G401 (cell line): ENCODE results near the gene ZMYND10. TPM values are rescaled to one million over a fixed set of nuclear protein-coding genes. Genes with fewer than 3 reads are reported as not detected.
"Not testable (repeated sequence)": the region's sequence is repeated elsewhere in the genome, so short reads cannot be mapped to it uniquely, and the experiment has no call there.

Experiments used
- DNase-seq: peaks from one replicate; pipeline ENCODE4 v3.0.0-alpha.2; 2015; ENCODE audit warnings: low spot score
- in situ Hi-C: cut with HindIII; loops from 2 replicates; pipeline ENCODE4 v1.10.0; 2016; ENCODE audit warnings: low sequenced_read_pairs, mixed read lengths
- total RNA-seq: library from RNA; depleted of rRNA; stranded (reverse); fragments of >200 nt; shearing (Covaris generic); gene quantifications from 2 replicates; pipeline ENCODE4 v1.2.3, GENCODE V29; 2014

ZMYND10 gene
- total RNA-seq, 1 experiment from 2014 or later, result not detected

DNA sequence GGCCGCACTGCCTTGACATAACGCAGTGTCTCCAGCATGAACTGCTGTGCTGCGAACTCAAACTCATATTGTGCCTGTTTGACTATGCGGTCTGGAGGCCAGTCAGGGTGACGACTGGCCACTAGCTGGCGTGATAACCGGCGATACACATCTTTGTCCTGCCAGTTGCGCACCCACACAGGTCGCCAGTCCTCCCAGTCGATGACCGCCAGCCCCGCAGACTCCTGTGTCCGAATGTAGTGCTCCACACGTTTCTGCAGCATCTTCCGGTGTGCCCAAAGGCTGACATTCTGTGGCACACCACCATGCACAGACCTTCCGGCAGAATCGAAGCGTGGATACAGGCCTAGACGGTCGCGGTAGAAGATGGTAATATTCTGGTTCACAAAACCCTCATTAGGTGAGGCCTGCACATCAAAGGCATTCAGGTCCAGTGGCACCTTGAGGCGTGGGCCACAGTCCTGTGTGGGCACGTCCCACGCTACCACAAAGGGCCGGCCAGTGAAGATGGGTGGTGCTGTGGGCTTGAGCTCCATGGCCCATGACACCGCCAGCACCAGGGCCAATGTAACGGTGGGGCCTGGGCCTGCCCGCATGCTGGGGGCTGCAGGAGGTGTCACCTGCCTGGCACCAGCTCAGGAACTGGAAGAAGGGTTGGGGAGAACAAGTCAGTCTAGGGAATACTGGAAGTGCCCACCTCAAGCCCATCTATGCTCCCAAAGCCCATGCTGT, 25.5 kb downstream of the ZMYND10 start:
- in situ Hi-C loops, result no loop called here
- peak; percentile 54 for DNase-seq

DNA sequence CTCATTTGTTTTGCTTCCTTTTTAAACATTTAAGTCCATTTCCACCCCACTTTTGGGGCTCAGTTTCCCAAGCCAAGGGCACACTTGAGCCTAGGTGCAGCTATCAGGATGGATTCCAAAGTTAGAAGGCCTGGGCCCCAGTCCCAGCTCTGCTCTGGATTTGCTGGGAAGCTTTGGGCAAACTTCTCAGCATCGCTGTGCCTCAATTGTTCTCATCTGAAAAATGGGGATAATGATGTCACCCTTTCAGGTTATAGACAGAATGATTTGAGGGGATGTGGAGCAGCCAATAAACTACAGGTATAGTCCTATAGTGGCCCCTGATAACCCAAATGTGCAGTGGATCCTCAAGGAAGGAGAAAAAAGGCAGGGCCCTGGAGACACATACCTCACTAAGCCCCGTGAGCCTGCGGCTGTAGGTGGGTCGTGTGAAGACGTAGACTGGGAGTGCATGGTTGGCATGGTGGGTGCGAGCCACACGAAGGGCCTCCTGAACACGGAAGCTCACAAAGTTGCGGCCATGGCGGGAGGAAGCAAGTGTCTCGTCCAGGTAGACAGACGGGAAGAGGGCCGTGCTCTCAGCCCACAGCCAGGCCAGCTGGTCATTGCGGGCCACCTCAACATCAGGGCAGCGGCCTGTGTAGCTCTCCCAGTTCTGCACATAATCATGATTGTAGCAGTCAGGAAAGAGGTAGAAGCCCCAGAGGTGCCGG, 26.2 kb downstream of the ZMYND10 start:
- in situ Hi-C loops, result no loop called here
- DNase-seq, result no peak

DNA sequence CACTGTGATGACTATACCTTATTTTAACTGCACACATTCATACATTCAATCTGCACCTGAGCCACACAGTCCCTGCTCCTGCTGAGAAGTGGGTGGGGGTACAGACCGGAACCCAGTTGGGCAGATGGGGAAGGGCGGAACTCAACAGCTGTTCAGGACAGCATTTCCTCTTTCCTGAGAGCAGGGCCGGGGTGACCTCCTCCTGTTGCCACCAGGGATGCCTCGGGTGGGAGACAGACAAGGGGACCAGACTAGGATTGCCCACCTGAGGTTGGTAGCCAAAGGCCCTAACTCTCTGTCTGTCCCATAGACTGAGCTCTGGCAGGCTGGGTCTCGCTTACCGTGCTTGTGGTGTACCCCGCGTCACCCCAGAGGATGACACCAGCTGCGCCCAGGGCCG, 26.9 kb downstream of the ZMYND10 start:
- in situ Hi-C loops, result no loop called here
- no peak for DNase-seq

DNA sequence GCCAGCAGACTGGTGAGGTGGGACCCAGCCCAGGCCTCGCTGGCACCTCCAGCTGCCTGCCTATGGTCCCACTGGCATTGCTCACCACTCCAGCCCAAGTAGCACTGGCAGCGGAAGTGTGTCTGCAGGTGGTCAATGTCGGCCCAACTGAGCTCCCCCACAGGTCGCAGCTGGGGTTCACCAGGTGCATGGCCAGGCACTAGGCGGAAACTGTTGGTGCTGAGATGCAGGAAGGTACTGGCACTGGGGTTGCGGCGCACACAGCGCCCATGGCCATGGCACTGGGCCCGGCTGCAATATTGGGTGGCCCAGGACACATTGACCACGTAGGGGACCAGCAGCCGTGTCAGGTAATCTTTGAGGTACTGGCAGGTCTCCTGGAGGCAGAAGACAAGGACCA, 27.4 kb downstream of the ZMYND10 start:
- in situ Hi-C loops, result no loop called here
- DNase-seq, result no peak

DNA sequence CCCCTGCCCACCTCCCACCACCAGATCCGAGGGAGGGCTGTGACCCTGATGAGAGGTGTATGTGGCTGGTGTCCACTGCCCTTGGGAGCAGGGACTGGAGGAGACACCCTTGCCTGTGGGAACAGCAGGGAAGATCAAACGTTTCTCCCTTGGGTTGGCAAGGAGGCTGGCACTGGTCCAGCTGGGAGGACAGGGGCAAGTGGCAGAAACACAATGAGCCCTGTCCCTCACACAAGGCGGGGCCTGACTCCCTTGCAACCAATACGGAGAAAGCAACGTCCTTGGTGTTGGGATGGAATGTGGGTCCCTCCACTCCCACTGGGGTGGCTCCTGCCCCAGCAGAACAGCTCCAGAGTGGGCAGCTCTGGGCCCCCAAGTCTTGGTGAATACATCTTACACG, 28.2 kb downstream of the ZMYND10 start:
- DNase-seq, result no peak

DNA sequence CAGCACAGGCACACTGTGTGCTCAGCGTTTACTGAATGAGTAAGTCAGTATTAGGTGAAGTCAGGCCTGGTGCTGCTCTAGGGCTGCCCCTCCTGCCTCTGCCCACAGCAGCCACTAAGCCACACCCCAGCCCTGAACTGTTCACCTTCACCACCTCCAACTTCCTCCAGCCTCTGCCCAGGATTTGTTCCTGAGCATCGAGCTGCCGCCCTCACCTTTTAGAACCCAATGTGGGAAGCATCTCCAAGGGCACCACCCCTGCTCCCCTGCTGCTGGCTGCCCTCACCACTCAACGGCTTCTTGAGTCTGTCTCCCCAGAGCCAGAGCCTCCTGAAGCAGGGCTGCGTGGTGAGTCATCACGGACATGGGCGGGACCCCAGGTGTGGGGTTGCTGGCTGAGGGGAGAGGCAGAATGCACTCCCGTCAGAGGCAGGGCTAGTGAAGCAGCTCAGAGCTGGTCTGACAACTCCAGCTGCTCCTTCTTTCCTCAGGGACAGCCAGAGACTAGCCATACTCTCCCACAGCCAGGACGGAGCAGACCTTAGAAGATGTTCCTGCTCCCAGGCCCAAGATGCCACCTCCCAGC, 28.8 kb downstream of the ZMYND10 start:
- DNase-seq, result no peak
- in situ Hi-C loops, result no loop called here

More for the DNA sequence above, 28.2 kb downstream of the ZMYND10 start:
- in situ Hi-C loops, result no loop called here

DNA sequence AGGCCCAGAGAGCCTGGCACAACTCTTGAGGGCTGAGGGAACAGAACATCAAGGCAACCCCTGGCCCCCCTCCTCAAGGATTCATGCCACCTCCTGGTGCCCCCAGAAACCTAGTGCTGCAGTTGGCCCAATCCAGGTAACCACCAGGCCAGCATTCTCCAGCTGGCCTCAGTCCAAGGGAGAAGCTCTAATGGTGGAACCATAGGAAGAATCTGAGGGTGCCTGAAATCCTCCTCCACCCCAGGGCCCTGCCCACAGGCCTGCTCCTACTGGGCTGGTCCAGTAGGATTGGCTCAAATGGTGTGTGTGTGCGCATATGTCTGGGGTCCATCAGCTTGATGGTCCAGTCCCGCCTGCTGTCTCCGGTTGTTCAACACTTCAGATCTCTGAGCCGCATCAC, 30.7 kb downstream of the ZMYND10 start:
- in situ Hi-C loops, result no loop called here
- DNase-seq, result no peak

DNA sequence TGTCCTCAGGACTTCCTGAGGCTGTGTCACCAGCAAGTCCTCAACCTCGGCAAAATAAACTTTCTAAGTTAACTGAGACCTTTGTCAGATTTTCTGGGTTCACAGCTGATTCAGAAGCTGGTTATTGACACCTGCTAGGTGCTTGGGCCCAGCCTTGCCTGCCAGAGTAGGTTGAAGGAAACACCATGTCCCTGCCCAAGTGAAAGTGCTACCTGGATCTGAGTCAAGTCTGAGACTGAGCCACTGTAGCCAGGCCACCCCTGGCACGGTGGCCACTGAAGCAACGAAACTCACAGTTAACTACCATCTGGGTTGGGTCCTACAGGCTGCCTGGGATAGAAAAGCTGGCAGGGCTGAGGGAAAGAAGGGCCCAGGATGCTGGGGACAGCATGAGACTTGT, 31.2 kb downstream of the ZMYND10 start:
- in situ Hi-C loops, result no loop called here
- DNase-seq, result no peak

DNA sequence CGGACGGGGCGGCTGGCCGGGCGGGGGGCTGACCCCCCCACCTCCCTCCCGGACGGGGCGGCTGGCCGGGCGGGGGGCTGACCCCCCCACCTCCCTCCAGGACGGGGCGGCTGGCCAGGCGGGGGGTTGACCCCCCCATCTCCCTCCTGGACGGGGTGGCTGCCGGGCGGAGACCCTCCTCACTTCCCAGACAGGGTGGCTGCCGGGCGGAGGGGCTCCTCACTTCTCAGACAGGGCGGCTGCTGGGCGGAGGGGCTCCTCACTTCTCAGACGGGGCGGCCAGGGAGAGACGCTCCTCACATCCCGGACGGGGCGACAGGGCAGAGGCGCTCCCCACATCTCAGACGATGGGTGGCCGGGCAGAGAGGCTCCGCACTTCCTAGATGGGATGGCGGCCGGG, 33.5 kb downstream of the ZMYND10 start:
- in situ Hi-C loops, DNase-seq: not testable (repeated sequence)

DNA sequence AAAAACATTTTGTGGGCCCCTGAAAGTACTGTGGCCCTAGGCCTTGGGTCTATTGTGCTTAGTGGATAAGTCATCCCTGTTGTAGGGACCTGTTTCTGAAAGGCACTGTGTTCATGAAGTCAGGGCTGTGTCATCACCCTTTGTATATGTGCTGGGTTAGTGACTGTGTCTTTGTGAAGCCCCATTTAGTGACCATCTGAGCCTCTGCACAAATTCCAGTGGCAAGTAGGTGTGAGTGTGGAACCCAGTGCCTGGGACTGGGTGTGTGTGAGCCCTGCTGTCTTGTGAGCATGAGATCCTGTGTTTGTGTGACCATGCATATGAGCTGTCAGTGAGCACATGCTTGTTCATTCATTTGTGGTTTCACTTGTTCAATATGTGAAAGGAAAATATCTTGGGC, 40.9 kb downstream of the ZMYND10 start:
- in situ Hi-C loops, result no loop called here
- no peak for DNase-seq

DNA sequence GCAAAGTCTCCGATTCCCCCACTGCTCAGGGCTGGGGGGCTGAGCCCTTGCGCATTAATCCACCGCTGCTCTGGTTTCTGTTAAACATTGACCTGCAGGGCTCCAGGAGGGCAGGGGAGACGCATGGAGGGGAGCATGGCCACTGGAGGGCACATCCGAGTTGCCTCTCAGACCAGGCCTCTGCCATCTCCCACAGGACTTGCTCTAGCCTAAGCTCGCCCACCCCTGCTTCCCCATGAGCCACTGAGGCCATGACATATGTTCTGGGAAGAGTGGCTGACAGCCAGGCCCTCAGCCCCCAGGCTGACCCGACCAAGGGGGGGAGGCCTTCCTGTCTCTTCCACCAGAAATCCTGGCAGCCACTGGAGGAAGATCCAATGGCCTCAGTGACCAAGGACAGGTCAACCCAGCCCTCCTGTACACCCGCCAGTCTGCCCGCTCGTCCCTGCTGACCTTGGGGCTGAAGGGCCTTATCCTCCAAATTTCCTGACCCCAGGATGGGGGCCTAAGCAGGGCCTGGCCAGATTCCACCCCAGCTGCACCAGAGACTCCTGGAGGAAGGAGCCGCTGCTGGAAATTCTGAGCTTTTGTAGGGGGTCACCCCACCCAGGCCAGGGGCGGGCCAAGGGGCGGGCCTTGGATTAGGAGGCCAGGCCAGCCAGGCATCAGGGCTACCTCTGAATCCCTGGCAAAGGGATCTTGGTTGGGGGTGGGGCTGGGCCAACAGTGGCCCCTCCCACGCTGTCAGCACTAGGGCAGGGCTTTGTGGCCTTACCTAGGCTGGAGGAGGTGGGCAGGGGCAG, 42.3 kb downstream of the ZMYND10 start, which contains the start of gene HYAL1:
HYAL1 (minus strand) TSS at position 562 of the 803 bp plus-strand sequence. CDS start 618 bp downstream, outside the sequence.
- in situ Hi-C loops, result no loop called here
- DNase-seq, result peak; percentile 42

DNA sequence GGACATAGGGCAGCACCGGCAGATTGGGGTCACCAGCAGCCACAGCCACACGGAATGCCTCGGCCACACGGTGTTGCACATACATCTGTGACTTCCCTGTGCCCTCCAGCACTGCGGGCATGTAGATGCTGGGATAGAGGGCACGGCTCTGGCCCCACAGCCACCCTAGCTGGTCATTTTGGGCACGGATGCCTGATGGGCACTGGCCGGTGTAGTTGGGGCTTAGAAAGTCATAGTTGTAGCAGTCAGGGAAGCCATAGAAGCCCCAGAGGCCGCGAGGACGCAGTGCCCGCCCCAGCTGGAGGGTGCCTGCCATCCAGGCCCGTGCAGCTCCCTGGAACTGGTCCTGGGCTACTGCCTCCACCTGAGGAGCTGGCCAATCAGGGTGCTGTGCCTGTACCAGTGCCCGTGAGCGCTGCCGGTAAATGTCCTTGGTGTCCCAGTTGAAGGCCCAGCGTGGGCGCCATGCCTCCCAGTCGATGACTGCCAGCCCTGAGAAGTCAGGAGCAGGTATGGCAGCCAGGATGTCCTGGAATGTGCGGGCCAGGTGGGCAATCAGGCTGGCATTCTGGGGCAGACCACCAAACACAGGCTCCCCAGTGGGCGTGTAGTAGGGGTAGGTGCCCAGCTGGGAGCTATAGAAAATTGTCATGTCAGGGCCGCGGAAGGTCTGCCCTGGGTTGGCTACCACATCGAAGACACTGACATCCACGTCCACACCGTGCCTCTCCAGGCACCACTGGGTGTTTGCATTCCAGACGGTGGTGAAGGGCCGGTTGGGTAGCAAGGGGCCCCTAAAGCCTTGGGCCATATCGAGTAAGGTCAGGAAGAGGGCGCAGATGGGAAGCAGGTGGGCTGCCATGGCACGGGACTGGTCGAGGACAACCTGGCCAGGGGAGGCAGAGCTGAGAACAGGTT, 43.2 kb downstream of the ZMYND10 start:
- in situ Hi-C loops, result no loop called here
- DNase-seq, result no peak

DNA sequence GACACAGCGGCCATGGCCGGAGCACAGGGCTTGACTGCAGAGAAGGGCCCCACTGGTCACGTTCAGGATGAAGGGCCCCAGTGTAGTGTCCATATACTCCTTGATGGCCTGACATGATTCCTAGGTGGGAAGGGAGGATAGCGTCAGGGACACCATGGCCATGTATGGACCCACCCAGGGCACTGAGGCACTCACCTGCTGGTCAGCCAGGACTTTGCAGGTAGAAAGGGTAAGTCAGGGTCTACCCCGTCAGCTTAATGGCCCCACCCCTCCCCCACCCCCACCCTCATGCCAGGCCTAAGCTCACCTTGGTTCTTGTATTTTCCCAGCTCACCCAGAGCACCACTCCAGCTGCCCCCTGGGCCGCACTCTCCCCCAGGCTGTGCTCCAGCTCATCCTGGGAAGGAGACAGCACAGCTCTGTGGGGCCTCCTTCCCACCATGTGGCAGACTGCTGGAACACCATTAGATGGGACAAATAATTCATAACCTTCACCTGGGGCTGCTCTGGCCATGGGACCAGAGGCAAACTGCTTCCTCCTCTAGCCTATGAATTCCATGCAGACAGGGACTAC, 44.8 kb downstream of the ZMYND10 start:
- DNase-seq, result no peak
- in situ Hi-C loops, result no loop called here

DNA sequence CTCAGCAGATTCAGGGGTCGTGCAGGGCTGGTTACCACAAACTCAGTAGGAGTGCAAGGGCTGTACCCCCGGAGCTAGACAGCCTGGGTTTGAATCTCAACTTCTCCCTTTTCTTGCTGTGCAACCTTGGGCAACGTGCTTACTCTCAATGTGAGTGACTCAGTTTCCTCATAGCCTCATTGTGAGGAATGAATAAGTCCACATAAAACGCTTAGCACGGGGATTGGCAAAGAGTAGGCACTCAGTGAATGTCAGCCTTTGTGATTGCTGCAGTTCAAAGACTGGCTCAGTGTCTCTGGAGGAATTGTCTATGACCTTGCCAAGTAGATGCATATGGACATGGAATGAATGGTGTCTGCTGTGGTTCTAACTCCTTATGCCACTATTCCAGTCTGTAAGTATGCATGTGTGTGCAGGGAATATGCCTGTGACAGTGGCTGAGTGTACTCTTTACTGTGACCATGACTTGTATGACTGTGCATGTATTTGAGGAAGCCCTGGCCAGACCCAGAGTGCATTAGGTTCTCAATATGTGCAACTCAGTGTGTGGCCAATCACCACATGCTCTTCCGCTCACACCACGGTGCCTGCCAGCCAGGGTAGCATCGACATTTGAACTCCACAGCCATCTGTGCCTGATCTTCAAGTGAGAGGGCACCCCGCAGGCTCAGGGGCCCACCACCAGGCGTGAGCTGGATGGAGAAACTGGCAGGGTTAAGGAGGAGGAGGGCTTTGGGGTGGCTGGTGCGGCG, 45.4 kb downstream of the ZMYND10 start:
- DNase-seq, result peak; percentile 68
- in situ Hi-C loops, result no loop called here

DNA sequence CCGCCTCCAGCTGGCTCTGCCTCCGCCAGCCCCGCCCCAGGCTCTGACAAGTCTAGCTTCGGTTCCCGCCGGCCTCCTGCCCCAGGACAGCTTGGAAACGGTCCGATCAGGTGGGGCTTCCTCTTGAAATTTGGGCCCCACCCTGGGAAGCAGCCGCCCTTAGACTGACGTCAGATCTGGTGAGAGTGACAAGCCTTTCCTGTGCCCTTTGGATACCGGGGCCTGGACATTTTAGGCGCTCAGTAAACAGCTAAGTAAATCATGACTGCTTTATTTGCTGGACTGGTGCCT, 45.9 kb downstream of the ZMYND10 start:
- DNase-seq, result no peak
- in situ Hi-C loops, result no loop called here

DNA sequence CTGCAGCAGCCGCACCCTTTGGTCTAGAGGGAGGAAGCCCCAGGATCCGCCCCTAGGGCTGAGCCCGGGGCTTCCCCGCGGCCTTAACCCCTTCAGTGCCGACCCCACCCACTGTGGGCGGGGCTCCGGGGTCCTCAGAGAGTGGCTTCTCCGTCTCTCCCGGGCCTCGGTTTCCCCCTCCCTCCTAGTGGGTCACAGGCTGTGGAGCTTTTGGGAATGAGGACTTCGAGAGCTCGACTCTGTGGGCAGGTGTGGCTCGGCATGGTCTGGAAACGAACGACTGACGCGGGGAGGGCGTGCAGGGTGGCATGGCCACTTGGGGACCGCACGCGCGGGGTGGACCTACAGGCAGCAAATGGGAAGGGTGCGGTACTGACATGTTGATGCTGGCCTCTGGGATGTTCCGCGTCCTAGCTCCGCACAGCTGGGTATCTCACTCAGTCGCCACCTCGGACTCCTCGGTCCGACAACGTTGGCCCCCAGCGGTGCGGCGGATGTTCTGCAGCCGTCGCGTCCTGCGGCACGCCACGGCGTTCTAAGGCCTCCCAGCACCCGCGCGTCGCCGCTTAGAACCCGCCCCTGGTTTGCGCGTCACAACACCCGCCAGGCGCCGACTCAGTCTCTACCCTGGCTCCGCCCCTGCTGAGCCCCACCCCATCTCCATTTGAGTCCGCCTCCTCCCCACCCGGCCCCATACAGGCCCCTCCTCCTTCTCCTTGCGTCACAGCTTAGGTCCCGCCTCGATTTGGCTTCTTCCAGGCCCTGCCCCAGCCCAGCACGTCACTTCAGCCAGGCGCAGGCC, 46.5 kb downstream of the ZMYND10 start, which contains the start of the genes HYAL3 and NAA80:
HYAL3 (minus strand) TSS at position 570 of the 802 bp plus-strand sequence. CDS start 3,803 bp downstream, outside the sequence.
NAA80 (minus strand) TSS at position 570 of the 802 bp plus-strand sequence. CDS start 1,942 bp downstream, outside the sequence.
- in situ Hi-C loops, result no loop called here
- DNase-seq, result peak; percentile 100
